Measurements from ENCODE around the gene KCNK4. TPM values are rescaled to one million over a fixed set of nuclear protein-coding genes. Genes with fewer than 3 reads are reported as not detected.
"Not testable (repeated sequence)": the region's sequence is repeated elsewhere in the genome, so short reads cannot be mapped to it uniquely, and the experiment has no call there.

The KCNK4 gene
- total RNA-seq (ENCODE audit: insufficient read depth, low replicate concordance): 3.6 TPM

- DNase-seq (ENCODE audit: low spot score): no peak
Measured at GRCh38 chr11:64291262-64291751, at the start of gene KCNK4. Gene KCNK4, plus strand, starts transcription at chr11:64291302. Its CDS starts 1,717 bp downstream, at chr11:64293019.

- DNase-seq (ENCODE audit: low spot score): peak; percentile 59
Measured at GRCh38 chr11:64241491-64242374, 49.4 kb upstream of the KCNK4 start.

- DNase-seq (ENCODE audit: low spot score): no peak
Measured at GRCh38 chr11:64243236-64243854, 47.8 kb upstream of the KCNK4 start.

GRCh38 chr11:64244107-64244506, 47.0 kb upstream of the KCNK4 start:
- no peak for DNase-seq (ENCODE audit: low spot score)

GRCh38 chr11:64244966-64245365, 46.1 kb upstream of the KCNK4 start:
- no peak for DNase-seq (ENCODE audit: low spot score)

GRCh38 chr11:64245401-64245796, 45.7 kb upstream of the KCNK4 start:
- DNase-seq (ENCODE audit: low spot score): no peak

- DNase-seq (ENCODE audit: low spot score): peak; percentile 80
Measured at GRCh38 chr11:64245797-64246620, 45.1 kb upstream of the KCNK4 start.

- not testable (repeated sequence) for DNase-seq (ENCODE audit: low spot score)
Measured at GRCh38 chr11:64246621-64246870, 44.6 kb upstream of the KCNK4 start.

GRCh38 chr11:64246871-64247728, 44.0 kb upstream of the KCNK4 start, which contains the start of gene PPP1R14B:
Gene PPP1R14B, minus strand, starts transcription at chr11:64246943. Its CDS starts 270 bp downstream, at chr11:64246673.
- peak; percentile 91 for DNase-seq (ENCODE audit: low spot score)

- DNase-seq (ENCODE audit: low spot score): no peak
Measured at GRCh38 chr11:64247729-64248531, 43.2 kb upstream of the KCNK4 start.

- DNase-seq (ENCODE audit: low spot score): no peak
Measured at GRCh38 chr11:64248578-64248977, 42.5 kb upstream of the KCNK4 start.

- no peak for DNase-seq (ENCODE audit: low spot score)
Measured at GRCh38 chr11:64249038-64249437, 42.1 kb upstream of the KCNK4 start.

- DNase-seq (ENCODE audit: low spot score): no peak
Measured at GRCh38 chr11:64249563-64250414, 41.3 kb upstream of the KCNK4 start.

GRCh38 chr11:64250415-64251015, 40.6 kb upstream of the KCNK4 start:
- no peak for DNase-seq (ENCODE audit: low spot score)

- peak; percentile 49 for DNase-seq (ENCODE audit: low spot score)
Measured at GRCh38 chr11:64251016-64251752, 39.9 kb upstream of the KCNK4 start, which contains the start of gene PLCB3. Gene PLCB3, plus strand, starts transcription at chr11:64251530. Its CDS starts 120 bp downstream, at chr11:64251650.

- DNase-seq (ENCODE audit: low spot score): no peak
Measured at GRCh38 chr11:64251753-64252002, 39.4 kb upstream of the KCNK4 start.

- peak; percentile 44 for DNase-seq (ENCODE audit: low spot score)
Measured at GRCh38 chr11:64252003-64252872, 38.9 kb upstream of the KCNK4 start.
